OCI-LY7 (cell line): ENCODE results near the gene TULP1. TPM values are rescaled to one million over a fixed set of nuclear protein-coding genes. Genes with fewer than 3 reads are reported as not detected.

Experiments
- BruUV-seq: library from RNA; stranded (reverse); fragments of 400-500 nt; replicated peaks from 2 replicates; lab custom pipeline; 2021; lab: Mats Ljungman, UMichigan
- CTCF ChIA-PET: fragments of 300-600 bp; sonication (Branson Sonifier 250); formaldehyde crosslinking; loops from one replicate; lab custom pipeline; 2022; ENCODE audit warnings: antibody characterized with exemption; ENCODE audit not compliant: unreplicated experiment; lab: Charles Lee
- POLR2A ChIA-PET: fragments of 300-600 bp; sonication (Branson Sonifier 250); formaldehyde crosslinking; loops from one replicate; lab custom pipeline; 2022; ENCODE audit warnings: antibody characterized with exemption; lab: Charles Lee
- DNase-seq: peaks from one replicate; pipeline ENCODE4 v3.0.0-alpha.2; 2015; ENCODE audit warnings: low spot score
- H2AFZ ChIP-seq: fragments of 200-600 bp; sonication (generic), shearing (Covaris generic); 2 replicates; pipeline ENCODE4 v1.6.1; 2014; ENCODE audit warnings: mild to moderate bottlenecking, antibody characterized with exemption, low read length, moderate library complexity
- H3K27ac ChIP-seq: fragments of 200-600 bp; sonication (generic); 2 replicates; pipeline ENCODE4 v1.5.1; 2014; ENCODE audit warnings: mixed run types, low read depth, mild to moderate bottlenecking, moderate library complexity, low read length, inconsistent platforms; ENCODE audit not compliant: poor library complexity, severe bottlenecking
- H3K36me3 ChIP-seq: fragments of 200-600 bp; sonication (generic); 2 replicates; pipeline ENCODE4 v1.6.1; 2014; ENCODE audit warnings: mild to moderate bottlenecking, antibody characterized with exemption, low read length, moderate library complexity, mixed read lengths; ENCODE audit not compliant: insufficient read depth
- H3K4me1 ChIP-seq: fragments of 200-600 bp; sonication (generic); 2 replicates; pipeline ENCODE4 v1.5.1; 2014; ENCODE audit warnings: mild to moderate bottlenecking, low read length; ENCODE audit not compliant: insufficient read depth, poor library complexity, severe bottlenecking
- H3K4me2 ChIP-seq: fragments of 200-600 bp; sonication (generic); 2 replicates; pipeline ENCODE4 v1.6.1; 2014; ENCODE audit warnings: mild to moderate bottlenecking, low read length
- H3K4me3 ChIP-seq: fragments of 200-600 bp; sonication (generic); 2 replicates; pipeline ENCODE4 v1.5.1; 2014; ENCODE audit warnings: mild to moderate bottlenecking, low read depth, low read length; ENCODE audit not compliant: poor library complexity, severe bottlenecking
- H3K79me2 ChIP-seq: fragments of 200-600 bp; sonication (generic); 2 replicates; pipeline ENCODE4 v1.6.1; 2016; ENCODE audit warnings: low read depth, mild to moderate bottlenecking, low read length, moderate library complexity, mixed read lengths; ENCODE audit not compliant: insufficient read depth
- H3K9me2 ChIP-seq: fragments of 200-600 bp; sonication (generic); 2 replicates; pipeline ENCODE4 v1.6.1; 2016; ENCODE audit warnings: mild to moderate bottlenecking, low read length, mixed read lengths; ENCODE audit not compliant: insufficient read depth
- H3K9me3 ChIP-seq: fragments of 200-600 bp; sonication (generic); 2 replicates; pipeline ENCODE4 v1.6.1; 2014; ENCODE audit warnings: mild to moderate bottlenecking, mixed run types, low read length, mixed read lengths
- H4K20me1 ChIP-seq: fragments of 200-600 bp; sonication (generic); 2 replicates; pipeline ENCODE4 v1.6.1; 2014; ENCODE audit warnings: mild to moderate bottlenecking, antibody characterized with exemption, low read length, moderate library complexity, mixed read lengths; ENCODE audit not compliant: insufficient read depth
- CTCF ChIP-seq: fragments of 200-600 bp; sonication (generic); conservative IDR thresholded peaks from 2 replicates; pipeline ENCODE4 v1.5.1; 2014; ENCODE audit warnings: mild to moderate bottlenecking, antibody characterized with exemption, low read length, moderate library complexity, mixed read lengths
- EZH2phosphoT487 ChIP-seq: fragments of 200-600 bp; sonication (generic); IDR thresholded peaks from 2 replicates; pipeline ENCODE4 v1.6.1; 2018; ENCODE audit warnings: low read depth, borderline replicate concordance, mild to moderate bottlenecking, mixed run types, antibody characterized with exemption, low read length, moderate library complexity, mixed read lengths
- intact Hi-C: fragments of 100-400 bp; cut with micrococcal nuclease; formaldehyde crosslinking; loops from one replicate; pipeline ENCODE4 v1.10.0; 2022; ENCODE audit not compliant: unreplicated experiment
- total RNA-seq, 2 experiments: library from RNA; depleted of rRNA in 1 of 2; stranded (reverse); fragments of >200 nt in 1 of 2; shearing (Covaris generic) in 1 of 2; gene quantifications; 2 replicates each; pipeline ENCODE4 v1.2.3, GENCODE V29; 2014 to 2022

Gene TULP1
- total RNA-seq, 2 experiments from 2014 or later: not detected

DNA sequence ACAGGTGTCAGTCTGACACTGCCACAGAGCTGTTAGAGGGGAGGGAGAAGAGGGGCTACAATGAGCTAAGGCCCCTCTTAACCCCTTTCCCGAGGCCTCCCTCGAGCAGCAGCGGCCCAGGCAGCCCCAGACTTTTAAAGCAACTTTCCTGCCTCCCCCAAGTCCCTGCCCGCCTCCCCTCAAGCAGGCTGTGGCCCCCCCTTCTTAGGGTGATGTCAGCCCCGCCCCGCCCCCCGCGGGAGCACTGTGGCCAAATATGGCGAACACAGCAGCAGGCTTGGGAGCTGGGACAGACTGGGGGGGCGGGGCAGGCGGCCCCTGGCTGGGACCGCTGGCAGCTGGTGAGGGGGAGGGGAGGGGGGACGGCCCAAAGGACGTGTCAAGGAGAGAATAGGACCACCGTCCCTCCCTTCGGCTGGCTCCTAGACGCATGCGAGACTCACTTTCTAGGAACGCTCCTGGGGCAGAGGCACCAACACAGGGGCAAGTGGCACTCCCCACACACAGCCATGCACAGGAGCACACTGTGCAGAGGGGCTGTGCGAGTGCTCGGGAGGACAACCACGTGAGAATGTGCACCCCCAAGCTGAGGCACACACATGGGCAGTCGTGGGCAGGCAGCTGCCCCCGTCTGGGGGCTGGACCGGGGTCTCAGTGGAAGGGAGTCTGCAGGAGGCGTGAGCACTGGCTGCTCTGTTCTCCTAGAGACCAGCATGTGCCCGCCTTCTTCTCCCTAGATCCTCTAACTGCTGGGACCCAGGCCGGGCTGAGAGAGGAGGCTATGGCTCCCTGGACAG, 22.5 kb downstream of the TULP1 start:
- POLR2A ChIA-PET: no interaction called here
- CTCF ChIA-PET: no interaction called here
- Histone ChIP-seq H2AFZ (no peak overlapping the region), H3K4me2 (no peak overlapping the region), H3K27ac (no peak overlapping the region), H3K9me2 (no peaks in the 10 kb centered on the region), H3K4me1 (peaks cover 6% of the 10 kb centered on the region), H3K9me3 (no peaks in the 10 kb centered on the region), H4K20me1 (no peaks in the 10 kb centered on the region), H3K36me3 (no peaks in the 10 kb centered on the region), H3K79me2 (no peaks in the 10 kb centered on the region), H3K4me3 (no peak overlapping the region)
- DNase-seq: no peak
- TF ChIP-seq EZH2phosphoT487 (no peak), CTCF (no peak)
- BruUV-seq: no TSS peak
- intact Hi-C loops: no loop called here

- intact Hi-C loops: no loop called here
- no TSS peak for BruUV-seq
- Histone ChIP-seq H3K9me2 (no peaks in the 10 kb centered on the region), H4K20me1 (no peaks in the 10 kb centered on the region), H3K4me2 (no peak overlapping the region), H3K4me1 (peaks cover 2% of the 10 kb centered on the region), H3K36me3 (no peaks in the 10 kb centered on the region), H3K4me3 (no peak overlapping the region), H3K27ac (no peak overlapping the region), H3K79me2 (no peaks in the 10 kb centered on the region), H2AFZ (no peak overlapping the region), H3K9me3 (no peaks in the 10 kb centered on the region)
- ChIA-PET POLR2A (interaction anchor here (0.6 kb wide), 1 partner anchor 448 kb away, joined by 3 read pairs; no protein-coding TSS in a partner anchor), CTCF (no interaction called here)
- no peak for DNase-seq
- TF ChIP-seq EZH2phosphoT487 (no peak), CTCF (no peak)
These were observed 23.6 kb downstream of the TULP1 start for GRCh38 chr6:35489066-35489465.

DNA sequence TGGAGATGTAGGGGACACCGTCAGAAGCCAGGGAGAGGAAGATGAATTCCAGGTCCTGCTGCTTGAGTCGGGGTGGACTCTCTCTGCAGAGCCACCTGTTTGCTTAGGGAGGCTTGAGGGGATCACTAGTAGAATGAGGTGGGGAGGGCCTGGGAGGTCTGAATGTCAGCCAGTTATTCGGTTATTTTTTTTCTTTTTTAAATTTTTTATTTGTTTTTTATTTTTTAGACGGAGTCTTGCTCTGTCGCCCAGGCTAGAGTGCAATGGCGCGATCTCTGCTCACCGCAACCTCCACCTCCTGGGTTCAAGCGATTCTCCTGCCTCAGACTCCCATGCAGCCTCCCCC, 24.2 kb downstream of the TULP1 start:
- TF ChIP-seq EZH2phosphoT487 (no peak), CTCF (no peak)
- Histone ChIP-seq H3K36me3 (no peaks in the 10 kb centered on the region), H3K4me2 (no peak overlapping the region), H3K4me1 (no peaks in the 10 kb centered on the region), H3K9me2 (no peaks in the 10 kb centered on the region), H2AFZ (no peak overlapping the region), H4K20me1 (no peaks in the 10 kb centered on the region), H3K79me2 (no peaks in the 10 kb centered on the region), H3K4me3 (no peak overlapping the region), H3K27ac (no peak overlapping the region), H3K9me3 (no peaks in the 10 kb centered on the region)
- POLR2A ChIA-PET: interaction anchor here (0.6 kb wide), 1 partner anchor 449 kb away, joined by 3 read pairs; no protein-coding TSS in a partner anchor
- no TSS peak for BruUV-seq
- no peak for DNase-seq
- CTCF ChIA-PET: no interaction called here
- intact Hi-C loops: no loop called here
